Panc1 (cell line): ENCODE data around the gene SYNGR2.

Source experiments
- CTCF ChIP-seq: fragments of 450-650 bp; IDR thresholded peaks from 2 replicates; pipeline ENCODE4 v1.5.1; 2017; ENCODE audit warnings: mild to moderate bottlenecking
- SIN3A ChIP-seq: IDR thresholded peaks from 2 replicates; pipeline ENCODE4 v1.6.1; 2012; ENCODE audit warnings: low read depth, mild to moderate bottlenecking, low read length, moderate library complexity, borderline replicate concordance; ENCODE audit not compliant: insufficient read depth

- TF ChIP-seq SIN3A, result no peak
- no peak for TF ChIP-seq CTCF
These were observed 41.7 kb downstream of the SYNGR2 start for GRCh38 chr17:78210111-78210510.
